GM18951 (cell line): Measurements from ENCODE around the gene KIF6.

Experiments
- POLR2A ChIP-seq: IDR thresholded peaks from 4 replicates; pipeline ENCODE4 v1.6.1; 2011; ENCODE audit warnings: mild to moderate bottlenecking; ENCODE audit not compliant: insufficient read length, insufficient read depth; ENCODE audit errors: extremely low read depth
- in situ Hi-C: fragments of 300-500 bp; cut with MboI; formaldehyde crosslinking; loops from one replicate; pipeline ENCODE4 v1.12.0; 2022; ENCODE audit warnings: low sequenced_read_pairs, mixed read lengths, inconsistent platforms; ENCODE audit not compliant: unreplicated experiment

KIF6 gene

GRCh38 chr6:39657355-39658135, 67.7 kb downstream of the KIF6 start:
- no peak for TF ChIP-seq POLR2A
- in situ Hi-C loops = no loop called here

GRCh38 chr6:39654121-39654520, 71.1 kb downstream of the KIF6 start:
- TF ChIP-seq POLR2A = no peak
- in situ Hi-C loops = no loop called here

- in situ Hi-C loops = no loop called here
- TF ChIP-seq POLR2A = no peak
Observed at GRCh38 chr6:39653612-39654011, 71.6 kb downstream of the KIF6 start.

DNA sequence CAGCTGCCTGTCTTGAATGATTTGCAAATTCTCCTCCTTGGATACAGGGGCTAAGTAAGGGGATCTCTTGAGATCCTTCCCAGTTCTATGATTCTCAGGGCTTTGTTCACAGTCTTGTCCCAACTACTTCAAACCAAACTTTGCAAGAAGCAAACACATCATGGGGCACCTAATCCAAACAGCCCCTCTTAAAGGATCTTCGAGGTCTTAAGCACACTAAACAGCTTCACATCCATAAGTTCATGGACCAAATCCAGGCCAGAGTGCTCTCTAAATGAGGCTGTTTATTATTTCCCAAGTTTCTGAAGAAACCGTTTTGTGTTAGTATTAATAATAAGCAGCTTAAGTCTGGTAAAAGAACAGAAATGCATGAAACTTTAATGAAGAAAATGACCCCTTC, 75.2 kb downstream of the KIF6 start:
- in situ Hi-C loops = no loop called here
- TF ChIP-seq POLR2A = no peak

- in situ Hi-C loops = no loop called here
- no peak for TF ChIP-seq POLR2A
Observed at GRCh38 chr6:39646751-39647420, 78.3 kb downstream of the KIF6 start.

DNA sequence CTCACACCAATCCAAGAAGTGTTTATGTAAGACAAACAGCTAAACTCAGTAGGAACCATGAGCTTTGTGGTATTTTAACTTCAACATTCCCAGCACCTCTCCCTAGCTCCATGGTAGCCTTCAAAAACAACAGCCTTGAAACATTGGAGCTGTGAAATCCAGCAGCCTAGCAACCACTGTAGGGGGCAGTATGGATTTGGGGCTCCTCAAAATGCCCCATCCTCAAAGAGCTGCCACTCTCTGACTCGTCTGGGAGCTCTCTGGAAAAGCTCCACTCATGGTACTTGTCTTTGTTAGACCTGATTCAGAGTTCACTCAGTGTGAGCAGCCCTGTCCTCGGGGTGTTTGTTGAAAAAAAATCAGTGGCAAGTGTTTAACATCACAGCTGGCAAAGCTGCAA, 82.9 kb downstream of the KIF6 start:
- in situ Hi-C loops = no loop called here
- no peak for TF ChIP-seq POLR2A

- TF ChIP-seq POLR2A = no peak
- in situ Hi-C loops = no loop called here
Observed at GRCh38 chr6:39638126-39638822, 86.9 kb downstream of the KIF6 start.

DNA sequence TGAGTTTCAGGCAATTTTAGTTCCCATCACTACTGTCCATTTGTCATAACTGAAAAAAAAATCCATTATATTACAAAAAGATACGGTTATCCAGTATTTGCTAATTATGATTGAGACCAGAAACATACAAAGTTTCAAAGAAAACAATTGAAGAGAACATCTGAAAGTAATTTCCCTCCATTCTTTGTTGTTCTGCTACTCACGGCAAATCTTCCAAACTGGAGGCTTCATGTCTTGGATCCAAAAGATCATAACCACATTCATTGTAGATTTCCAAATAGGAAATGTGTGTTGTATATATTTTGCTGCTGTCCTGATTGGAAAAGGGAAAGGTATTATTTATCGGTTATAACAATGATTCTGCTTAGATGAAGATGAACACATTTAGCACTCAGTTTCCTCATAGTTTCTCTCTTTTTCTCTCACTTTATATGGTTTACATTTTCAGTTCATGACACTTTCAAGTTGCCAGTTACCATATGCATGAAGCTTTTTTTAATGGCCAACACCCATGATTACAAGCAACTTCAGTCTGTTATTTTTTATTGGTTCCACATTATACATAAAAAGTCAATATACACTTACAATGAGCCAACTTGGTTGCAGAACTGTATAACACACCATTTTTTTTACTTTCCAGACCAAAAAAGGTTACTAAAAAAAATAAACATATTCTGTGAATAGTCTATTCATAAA, 90.4 kb downstream of the KIF6 start:
- TF ChIP-seq POLR2A = no peak
- in situ Hi-C loops = no loop called here

GRCh38 chr6:39625209-39625608, 100.0 kb downstream of the KIF6 start:
- in situ Hi-C loops = no loop called here
- no peak for TF ChIP-seq POLR2A

DNA sequence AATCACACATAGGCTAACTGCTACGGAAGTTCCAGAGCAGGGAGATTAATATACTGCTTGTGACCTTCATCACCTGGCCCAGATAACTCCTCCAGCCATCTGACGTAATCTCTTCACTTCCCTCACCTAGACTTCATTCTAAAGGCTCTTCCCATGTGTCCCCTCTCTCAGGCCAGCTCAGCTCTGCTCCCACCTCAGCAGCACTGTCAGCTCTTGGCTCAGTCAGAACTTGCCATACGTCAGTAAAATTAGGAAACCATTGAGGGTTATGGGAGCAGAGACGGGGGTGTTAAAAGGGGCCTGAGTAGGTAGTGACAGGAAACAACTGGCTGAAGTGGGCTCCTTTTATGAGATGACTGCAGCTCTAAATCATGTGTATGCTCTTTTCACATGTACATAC, 101.5 kb downstream of the KIF6 start:
- no peak for TF ChIP-seq POLR2A

DNA sequence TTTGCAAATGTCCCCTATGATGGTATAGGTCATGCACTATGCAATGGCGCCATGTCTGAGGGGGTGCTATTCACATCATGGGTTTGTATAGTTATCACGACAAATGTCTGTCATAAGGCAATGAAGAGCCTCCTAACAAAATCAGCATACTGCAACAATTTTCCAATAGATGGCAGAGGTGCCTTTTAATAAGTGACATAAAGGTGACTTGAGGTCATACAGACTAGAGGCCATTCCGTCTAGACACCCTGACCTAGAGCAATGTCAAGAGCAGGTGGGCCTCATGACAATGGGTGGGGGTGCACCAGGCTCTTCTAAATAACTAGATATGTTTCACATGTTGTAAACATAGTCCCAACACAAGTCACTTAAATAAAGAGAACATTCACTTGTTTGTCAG, 107.7 kb downstream of the KIF6 start:
- in situ Hi-C loops = no loop called here
- TF ChIP-seq POLR2A = no peak

More for the DNA sequence above, 101.5 kb downstream of the KIF6 start:
- in situ Hi-C loops = no loop called here

GRCh38 chr6:39617026-39617425, 108.2 kb downstream of the KIF6 start:
- in situ Hi-C loops = no loop called here

GRCh38 chr6:39615622-39616021, 109.6 kb downstream of the KIF6 start:
- in situ Hi-C loops = no loop called here
- TF ChIP-seq POLR2A = no peak

More at GRCh38 chr6:39617026-39617425, 108.2 kb downstream of the KIF6 start:
- no peak for TF ChIP-seq POLR2A

DNA sequence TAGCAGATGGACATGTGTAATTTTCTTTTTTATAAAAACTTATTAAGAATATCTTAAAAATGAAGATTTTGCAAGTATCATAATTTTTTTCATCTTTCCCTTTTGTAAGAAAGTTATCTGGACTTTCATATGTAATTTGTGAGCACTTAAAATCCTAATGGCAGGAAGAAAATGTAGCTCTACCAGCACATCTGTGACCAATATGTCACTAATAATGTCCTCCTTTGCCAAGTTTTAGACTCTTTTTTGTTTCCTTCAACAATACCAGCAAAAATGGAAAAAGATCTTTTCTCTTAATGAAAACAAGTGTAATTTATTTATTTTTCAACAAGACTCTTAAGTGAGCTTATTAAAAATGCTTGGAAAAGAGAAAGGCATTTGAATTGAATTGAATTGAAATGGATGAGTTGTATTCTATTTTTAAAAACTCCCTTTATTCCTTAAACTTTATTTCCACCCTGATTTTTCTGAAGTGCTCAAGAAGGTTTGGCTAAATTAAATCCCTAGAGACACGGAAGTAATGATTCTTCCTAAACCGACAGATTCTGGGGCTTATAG, 110.7 kb downstream of the KIF6 start:
- in situ Hi-C loops = no loop called here

More for the DNA sequence above, 110.7 kb downstream of the KIF6 start:
- no peak for TF ChIP-seq POLR2A
